Erythroblast (primary cell): ENCODE measurements around the gene COMMD8.

ENCODE experiments used
- GATA1 ChIP-seq: IDR thresholded peaks from 2 replicates; pipeline ENCODE4 v1.6.1; 2011; ENCODE audit warnings: low read depth, mild to moderate bottlenecking, control low read depth, low read length, moderate library complexity
- POLR2A ChIP-seq: IDR thresholded peaks from 2 replicates; pipeline ENCODE4 v1.6.1; 2011; ENCODE audit warnings: mild to moderate bottlenecking, low read length

DNA sequence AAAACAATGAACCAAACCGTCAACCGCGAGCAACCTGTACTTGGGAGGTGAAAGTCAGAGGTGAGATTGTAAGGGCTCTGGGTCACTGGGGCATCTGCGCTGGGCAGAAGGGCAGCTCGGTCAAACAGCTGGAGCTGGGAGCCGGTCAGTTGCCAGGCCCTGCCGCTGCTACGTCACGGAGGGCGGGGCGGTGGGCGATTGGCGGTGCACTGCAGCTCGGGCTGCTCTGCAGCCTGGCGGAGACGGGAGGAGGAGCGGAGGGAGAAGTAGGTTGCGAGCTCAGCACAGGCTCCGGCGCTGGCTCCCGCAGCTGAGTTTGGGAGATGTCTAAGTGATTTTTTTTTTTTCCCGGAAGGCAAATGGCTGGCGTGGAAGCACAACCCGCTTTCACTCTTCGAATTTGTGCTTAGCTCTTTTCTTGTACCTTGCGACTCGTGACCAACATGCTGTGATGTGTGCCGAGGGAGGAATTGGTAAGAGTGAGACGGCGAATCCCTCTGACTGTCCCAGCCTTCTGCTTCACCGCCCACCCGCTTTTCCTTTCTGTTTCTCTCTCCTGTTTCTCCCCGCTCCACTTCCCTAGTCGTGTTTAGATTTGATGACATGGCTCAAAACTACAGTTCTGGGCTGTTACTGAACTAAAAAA, 21.7 kb upstream of the COMMD8 start, which contains the start of gene ATP10D:
- TF ChIP-seq POLR2A (peak; percentile 69), GATA1 (no peak)
